ENCODE measurements around the gene PPP6R2.

DNA sequence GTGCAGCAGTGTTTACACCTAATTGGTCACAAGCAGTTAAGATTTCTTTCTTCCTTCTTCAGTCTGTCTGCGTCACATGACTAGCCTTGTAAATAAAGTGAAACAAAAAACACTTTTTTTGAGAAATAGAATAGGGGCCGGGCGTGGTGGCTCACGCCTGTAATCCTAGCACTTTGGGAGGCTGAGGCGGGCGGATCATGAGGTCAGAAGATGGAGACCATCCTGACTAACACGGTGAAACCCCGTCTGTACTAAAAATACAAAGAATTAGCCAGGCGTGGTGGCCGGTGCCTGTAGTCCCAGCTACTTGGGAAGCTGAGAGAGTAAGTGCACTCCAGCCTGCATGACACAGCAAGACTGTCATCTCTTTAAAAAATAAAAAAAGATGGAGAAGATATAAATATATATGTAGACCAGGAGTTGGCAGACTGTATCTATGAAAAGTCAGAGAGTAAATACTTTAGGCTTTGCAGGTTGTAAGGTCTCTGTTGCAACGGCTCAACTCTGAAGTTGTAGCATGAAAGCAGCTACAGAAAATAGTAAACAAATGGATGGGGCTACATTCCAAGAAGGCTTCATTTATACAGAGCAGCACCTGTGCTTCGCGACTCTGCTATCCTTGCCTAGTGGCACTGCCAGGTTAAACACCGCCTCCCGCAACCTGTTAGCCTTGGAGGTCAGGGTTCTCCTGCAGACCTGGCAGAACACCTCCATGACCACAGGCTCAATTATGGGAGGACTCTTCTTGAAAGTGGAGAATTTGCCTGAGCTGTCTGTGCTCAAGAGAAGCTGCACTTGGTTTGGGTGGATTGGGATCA is 55.9 kb downstream of the PPP6R2 start:
- TF ChIP-seq CTCF (IDR thresholded peaks at IDR 0.05), result no peak
- no peak for TF ChIP-seq EZH2phosphoT487 (IDR thresholded peaks at IDR 0.05)
- TF ChIP-seq EZH2 (IDR thresholded peaks at IDR 0.05), result no peak
